ENCODE data around the gene KCTD17.
"Not testable (repeated sequence)": the region's sequence is repeated elsewhere in the genome, so short reads cannot be mapped to it uniquely, and the experiment has no call there.

Gene KCTD17

DNA sequence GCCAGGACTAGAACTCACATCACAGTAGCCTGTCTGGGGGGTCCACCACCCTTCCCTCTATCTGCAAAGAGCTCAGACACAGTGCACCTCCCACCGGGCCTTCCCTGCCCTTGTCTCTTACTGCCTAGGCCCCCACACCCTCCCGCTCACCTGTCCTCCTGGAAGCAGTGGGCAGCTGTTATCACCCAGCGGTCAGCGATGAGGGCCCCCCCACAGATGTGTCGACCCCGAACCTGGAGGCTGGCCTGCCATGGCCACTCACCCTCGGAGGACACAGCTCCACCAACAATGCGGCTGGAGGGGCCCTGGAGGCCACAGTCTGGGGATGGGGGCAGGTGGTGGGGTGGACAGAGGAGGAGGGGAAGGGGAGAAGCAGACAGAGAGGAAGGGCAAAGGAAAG, 18.8 kb downstream of the KCTD17 start:
- in situ Hi-C loops (cut with HindIII; ENCODE audit: low pct_unique_long_range_greater_than_20kb, low sequenced_read_pairs) = no loop called here
- no peak for TF ChIP-seq JUND (IDR thresholded peaks at IDR 0.05; ENCODE audit: low read depth)

DNA sequence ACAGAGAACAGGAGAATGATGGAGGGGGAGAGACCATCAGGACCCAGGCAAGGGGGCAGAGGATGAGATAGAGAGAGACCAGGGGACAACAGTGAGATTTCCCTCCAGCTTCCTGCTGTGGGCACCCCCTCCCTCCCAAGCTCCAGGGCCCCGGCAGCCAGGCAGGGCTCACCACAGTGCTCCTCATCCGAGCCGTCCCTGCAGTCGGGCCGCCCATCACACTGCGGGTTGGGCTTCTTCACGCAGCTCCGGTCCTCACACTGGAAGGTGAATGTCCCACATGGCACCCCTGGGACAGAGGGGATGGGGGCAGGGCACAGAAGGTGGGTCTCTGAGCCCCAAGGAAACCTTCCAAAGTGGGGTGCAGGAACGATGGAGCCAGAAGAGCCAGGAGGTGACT, 19.2 kb downstream of the KCTD17 start:
- DNase-seq (ENCODE audit: low read depth in 1 of 2, low spot score in 1 of 2) = no peak
- no peak for TF ChIP-seq JUND (IDR thresholded peaks at IDR 0.05; ENCODE audit: low read depth)
- in situ Hi-C loops (cut with HindIII; ENCODE audit: low pct_unique_long_range_greater_than_20kb, low sequenced_read_pairs) = no loop called here

More for the DNA sequence above, 18.8 kb downstream of the KCTD17 start:
- DNase-seq (ENCODE audit: low read depth in 1 of 2, low spot score in 1 of 2) = no peak

DNA sequence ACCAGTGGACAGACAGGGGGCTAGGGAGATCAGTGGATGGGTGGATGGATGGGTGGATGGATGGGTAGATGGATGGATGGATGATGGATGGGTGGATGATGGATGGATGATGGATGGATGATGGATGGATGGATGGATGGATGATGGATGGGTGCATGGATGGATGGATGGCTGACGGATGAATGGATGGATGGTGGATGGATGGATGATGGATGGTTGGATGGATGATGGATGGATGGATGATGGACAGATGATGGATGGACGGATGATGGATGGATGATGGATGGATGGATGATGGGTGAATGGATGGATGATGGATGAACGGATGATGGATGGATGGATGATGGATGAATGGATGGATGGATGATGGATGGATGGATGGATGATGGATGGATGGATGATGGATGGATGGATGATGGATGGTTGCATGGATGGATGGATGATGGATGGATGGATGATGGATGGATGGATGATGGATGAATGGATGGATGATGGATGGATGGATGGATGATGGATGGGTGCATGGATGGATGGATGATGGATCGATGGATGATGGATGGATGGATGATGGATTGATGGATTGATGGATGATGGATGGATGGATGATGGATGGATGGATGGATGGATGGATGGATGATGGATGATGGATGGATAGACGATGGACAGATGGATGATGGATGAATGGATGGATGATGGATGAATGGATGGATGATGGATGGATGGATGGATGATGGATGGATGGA, 20.5 kb downstream of the KCTD17 start:
- in situ Hi-C loops (cut with HindIII; ENCODE audit: low pct_unique_long_range_greater_than_20kb, low sequenced_read_pairs) = not testable (repeated sequence)

DNA sequence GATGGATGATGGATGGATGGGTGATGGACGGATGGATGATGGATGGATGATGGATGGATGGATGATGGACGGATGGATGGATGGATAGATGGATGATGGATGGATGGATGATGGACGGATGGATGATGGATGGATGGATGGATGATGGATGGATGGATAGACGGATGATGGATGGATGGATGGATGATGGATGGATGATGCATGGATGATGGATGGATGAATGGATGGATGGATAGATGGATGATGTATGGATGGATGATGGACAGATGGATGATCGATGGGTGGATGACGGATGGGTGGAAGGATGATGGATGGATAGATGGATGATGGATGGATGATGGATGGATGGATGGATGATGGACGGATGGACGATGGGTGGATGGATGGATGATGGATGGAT, 21.1 kb downstream of the KCTD17 start:
- no peak for DNase-seq (ENCODE audit: low read depth in 1 of 2, low spot score in 1 of 2)
- TF ChIP-seq JUND (IDR thresholded peaks at IDR 0.05; ENCODE audit: low read depth) = no peak
- in situ Hi-C loops (cut with HindIII; ENCODE audit: low pct_unique_long_range_greater_than_20kb, low sequenced_read_pairs) = no loop called here

More for the DNA sequence above, 20.5 kb downstream of the KCTD17 start:
- not testable (repeated sequence) for DNase-seq (ENCODE audit: low read depth in 1 of 2, low spot score in 1 of 2)

DNA sequence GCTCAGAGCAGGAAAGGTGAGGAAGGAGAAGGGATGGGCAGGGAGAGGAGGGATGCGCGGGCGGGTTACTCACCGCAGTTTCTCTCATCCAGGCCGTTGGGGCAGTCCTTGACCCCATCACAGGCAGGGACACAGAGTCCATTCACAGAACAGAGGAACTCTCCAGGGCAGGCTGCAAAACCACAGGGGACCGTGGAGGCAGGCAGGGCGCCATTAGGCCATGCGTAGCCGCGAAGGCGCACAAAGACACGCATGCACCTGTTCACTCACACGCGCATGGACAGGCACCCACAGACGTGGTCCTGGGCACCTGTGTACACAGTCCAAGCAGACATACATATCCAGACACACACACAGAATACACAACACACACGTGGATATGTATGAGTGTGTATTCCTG, 23.0 kb downstream of the KCTD17 start:
- no peak for TF ChIP-seq JUND (IDR thresholded peaks at IDR 0.05; ENCODE audit: low read depth)
- in situ Hi-C loops (cut with HindIII; ENCODE audit: low pct_unique_long_range_greater_than_20kb, low sequenced_read_pairs) = no loop called here
- DNase-seq (ENCODE audit: low read depth in 1 of 2, low spot score in 1 of 2) = no peak

DNA sequence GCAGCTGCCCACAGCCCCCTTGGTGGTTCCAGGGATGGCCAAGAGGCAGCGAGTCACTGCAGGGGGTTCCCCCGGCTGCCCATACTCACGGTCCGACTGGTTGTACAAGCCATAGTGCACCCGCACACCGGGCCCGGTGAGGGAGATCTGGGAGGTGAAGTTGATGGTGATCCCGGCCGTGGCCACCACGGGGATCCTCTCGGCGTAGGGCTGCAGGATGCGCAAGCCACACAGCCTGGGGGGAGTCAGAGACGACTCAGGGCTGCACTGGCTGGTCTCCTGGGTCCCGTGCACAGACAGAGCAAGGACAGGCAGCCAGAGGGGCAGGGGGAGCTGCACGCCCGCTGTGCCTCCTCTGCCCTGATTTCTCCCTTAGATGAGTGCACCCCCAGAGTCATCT, 23.5 kb downstream of the KCTD17 start:
- TF ChIP-seq JUND (IDR thresholded peaks at IDR 0.05; ENCODE audit: low read depth) = no peak
- in situ Hi-C loops (cut with HindIII; ENCODE audit: low pct_unique_long_range_greater_than_20kb, low sequenced_read_pairs) = no loop called here
- DNase-seq (ENCODE audit: low read depth in 1 of 2, low spot score in 1 of 2) = no peak

DNA sequence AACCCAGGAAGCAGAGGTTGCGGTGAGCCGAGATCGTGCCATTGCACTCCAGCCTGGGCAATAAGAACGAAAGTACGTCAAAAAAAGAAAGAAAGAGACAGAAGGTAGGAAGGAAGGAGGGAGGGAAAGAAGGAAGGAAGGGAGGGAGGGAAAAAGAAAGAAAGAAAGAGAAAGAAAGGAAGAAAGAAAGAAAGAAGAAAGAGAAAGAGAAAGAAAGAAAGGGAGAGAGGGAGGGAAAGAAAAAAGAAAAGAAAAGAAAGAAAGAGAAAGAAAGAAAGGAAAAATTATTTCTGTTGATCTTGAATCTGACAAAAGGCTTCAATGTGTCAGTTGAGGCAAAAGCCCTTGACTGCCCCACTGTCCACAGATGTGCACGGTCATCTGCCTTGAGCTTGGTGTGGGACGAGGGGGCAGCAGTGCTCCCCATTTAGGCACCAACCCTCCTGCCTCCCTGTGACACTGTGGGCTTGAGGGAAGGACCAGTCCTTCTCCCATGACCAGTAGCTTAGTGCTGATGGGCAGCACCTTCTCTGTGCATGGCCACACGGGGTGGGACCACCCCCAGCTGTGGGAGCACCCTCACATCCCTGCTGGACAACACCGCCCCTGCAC, 24.4 kb downstream of the KCTD17 start:
- in situ Hi-C loops (cut with HindIII; ENCODE audit: low pct_unique_long_range_greater_than_20kb, low sequenced_read_pairs) = no loop called here
- TF ChIP-seq JUND (IDR thresholded peaks at IDR 0.05; ENCODE audit: low read depth) = no peak
- DNase-seq (ENCODE audit: low read depth in 1 of 2, low spot score in 1 of 2) = no peak

DNA sequence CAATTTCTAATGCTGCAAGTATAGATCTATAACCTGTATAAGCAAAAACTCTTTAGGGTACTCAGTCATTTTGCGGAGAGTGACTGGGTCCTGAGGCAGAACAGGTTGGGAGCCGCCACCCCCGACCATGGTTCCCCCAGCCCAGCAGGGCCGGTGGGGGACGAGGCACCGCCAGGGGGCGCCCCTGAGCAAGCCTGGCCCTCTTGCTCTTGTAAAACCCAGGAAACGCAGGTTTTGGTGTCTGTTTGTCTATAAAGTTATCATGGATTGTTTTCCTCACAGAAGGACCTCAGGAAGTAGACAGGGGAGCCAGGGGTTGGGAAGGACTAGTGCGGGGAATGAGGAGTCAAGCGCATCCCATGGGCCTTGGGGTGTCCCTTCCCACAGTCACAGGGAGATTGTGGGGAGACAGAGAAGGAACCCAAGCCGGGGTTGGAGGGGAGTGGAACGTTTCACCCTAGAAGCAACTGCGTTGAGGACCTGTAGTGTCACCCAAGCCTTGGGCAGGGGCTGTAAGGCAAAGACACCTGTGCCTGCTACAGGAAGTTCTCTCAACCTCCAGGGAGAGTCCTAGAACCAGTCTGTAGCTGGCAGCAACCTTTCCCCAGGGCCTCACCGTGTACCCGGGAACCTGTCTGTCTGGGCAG, 26.4 kb downstream of the KCTD17 start:
- in situ Hi-C loops (cut with HindIII; ENCODE audit: low pct_unique_long_range_greater_than_20kb, low sequenced_read_pairs) = no loop called here
- no peak for TF ChIP-seq JUND (IDR thresholded peaks at IDR 0.05; ENCODE audit: low read depth)
- peak; percentile 41 to 57 for DNase-seq (ENCODE audit: low read depth in 1 of 2, low spot score in 1 of 2)

DNA sequence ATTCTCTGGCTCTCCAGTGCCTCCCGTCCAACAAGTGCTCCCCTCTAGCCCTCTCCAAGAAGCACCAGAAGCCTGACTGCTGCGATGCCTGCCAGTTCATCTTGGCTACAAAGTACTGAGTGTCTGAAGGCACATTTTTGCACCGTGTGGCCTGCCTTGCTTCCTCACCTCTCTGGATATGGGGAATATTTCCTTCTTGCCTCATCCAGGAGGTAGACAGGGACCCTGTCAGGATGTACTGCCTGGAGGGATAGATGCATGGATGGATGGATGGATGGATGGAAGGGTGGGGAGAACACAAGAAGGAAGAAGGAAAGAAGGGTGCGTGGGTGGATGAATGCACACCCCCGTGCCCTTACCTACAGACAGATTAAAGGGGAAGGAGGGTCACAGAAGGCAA, 27.6 kb downstream of the KCTD17 start:
- no peak for DNase-seq (ENCODE audit: low read depth in 1 of 2, low spot score in 1 of 2)
- TF ChIP-seq JUND (IDR thresholded peaks at IDR 0.05; ENCODE audit: low read depth) = no peak
- in situ Hi-C loops (cut with HindIII; ENCODE audit: low pct_unique_long_range_greater_than_20kb, low sequenced_read_pairs) = no loop called here

DNA sequence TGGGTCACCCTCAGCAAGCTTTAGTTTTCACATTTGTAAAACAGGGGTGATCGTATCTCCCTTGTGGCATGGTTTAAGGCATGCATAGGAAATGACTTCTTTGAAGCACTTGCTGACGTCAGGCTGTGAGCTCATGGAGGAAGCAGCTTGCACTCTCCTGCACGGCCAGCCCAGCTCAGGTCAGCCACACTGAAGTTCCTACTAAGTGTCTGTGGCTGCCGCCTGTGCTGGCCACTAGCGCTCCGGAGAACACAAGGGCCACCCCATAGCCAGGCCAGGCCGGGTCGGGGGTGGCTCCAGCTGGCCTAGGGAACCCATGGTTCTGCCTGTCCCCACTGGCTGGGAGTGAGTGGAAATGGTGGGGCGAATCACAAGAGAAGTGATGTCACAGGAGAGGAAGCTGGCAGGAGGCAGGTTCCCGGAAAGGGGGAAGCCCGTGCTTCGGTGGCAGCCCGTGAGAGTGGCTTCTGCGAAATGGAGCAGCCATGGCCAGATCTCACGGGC, 28.2 kb downstream of the KCTD17 start:
- TF ChIP-seq JUND (IDR thresholded peaks at IDR 0.05; ENCODE audit: low read depth) = no peak
- in situ Hi-C loops (cut with HindIII; ENCODE audit: low pct_unique_long_range_greater_than_20kb, low sequenced_read_pairs) = no loop called here
- DNase-seq (ENCODE audit: low read depth in 1 of 2, low spot score in 1 of 2) = peak; percentile 48 to 56

DNA sequence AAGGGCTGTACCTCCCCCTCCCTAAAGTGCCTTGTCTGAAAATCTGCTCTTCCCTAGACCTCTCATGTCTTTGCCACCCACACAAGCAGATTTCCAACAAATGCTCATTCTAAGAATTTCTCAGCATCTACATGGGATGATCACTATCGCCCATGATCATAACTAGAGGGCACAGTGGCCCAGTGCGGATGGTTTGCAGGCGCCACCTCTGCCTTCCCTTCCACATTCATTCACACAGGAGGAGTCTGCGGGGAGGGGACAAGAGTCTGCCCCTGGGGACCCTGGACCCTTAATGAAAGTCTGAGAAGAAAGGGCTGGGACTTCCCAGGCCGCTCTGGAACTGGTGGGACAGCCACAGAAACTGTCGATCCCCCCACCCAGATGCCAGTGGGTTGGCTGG, 28.9 kb downstream of the KCTD17 start:
- DNase-seq (ENCODE audit: low read depth in 1 of 2, low spot score in 1 of 2) = no peak
- in situ Hi-C loops (cut with HindIII; ENCODE audit: low pct_unique_long_range_greater_than_20kb, low sequenced_read_pairs) = no loop called here
- no peak for TF ChIP-seq JUND (IDR thresholded peaks at IDR 0.05; ENCODE audit: low read depth)

DNA sequence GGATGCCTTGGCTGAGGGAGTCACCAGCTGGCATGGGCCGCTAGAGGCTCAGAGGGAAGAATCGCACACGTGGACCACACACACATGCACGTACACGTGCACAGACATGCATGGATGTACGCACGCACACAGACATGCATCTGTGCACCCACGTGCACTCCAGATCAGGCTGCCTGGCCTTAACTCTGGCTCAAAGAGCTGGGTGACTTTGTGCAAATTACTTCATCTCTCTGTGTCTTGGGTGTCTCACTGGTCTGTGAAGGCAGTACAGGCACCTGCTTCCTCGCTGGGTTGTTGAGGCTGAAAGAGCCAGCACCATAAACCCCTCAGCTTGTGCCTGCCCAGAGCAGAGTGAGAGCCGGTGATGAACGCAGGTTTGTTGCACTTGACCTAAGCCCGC, 29.3 kb downstream of the KCTD17 start:
- no peak for DNase-seq (ENCODE audit: low read depth in 1 of 2, low spot score in 1 of 2)
- in situ Hi-C loops (cut with HindIII; ENCODE audit: low pct_unique_long_range_greater_than_20kb, low sequenced_read_pairs) = no loop called here
- TF ChIP-seq JUND (IDR thresholded peaks at IDR 0.05; ENCODE audit: low read depth) = no peak

DNA sequence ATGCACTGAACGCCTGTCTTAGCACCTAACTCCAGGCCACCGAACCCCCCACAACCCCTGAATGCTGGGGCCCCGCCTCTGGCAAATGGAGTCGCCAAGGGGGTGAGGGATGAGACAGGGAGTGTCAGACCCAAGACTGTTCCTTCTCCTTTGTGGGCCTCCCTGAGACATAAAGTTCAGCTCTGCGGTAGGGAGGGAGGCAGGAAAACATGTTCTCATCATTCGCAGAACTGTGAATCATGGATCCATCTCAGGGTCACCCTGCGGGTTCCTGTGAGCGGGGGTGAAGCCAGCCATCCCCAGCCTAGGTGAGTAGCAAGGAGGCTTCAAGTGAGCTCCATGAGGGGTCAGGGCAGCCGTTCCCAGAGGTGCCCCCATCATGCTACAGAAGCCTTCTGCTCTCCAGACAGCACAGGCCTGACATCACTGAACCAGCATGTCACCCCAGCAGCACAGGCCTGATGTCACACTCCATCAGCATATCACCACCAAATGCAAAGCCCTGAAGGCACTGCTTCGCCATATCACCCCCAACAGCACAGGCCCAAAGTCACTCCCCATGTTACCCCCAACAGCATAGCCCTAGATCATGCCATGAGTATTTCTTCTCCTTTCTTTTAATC, 30.8 kb downstream of the KCTD17 start:
- no peak for TF ChIP-seq JUND (IDR thresholded peaks at IDR 0.05; ENCODE audit: low read depth)
- in situ Hi-C loops (cut with HindIII; ENCODE audit: low pct_unique_long_range_greater_than_20kb, low sequenced_read_pairs) = no loop called here

More for the DNA sequence above, 30.8 kb downstream of the KCTD17 start:
- no peak for DNase-seq (ENCODE audit: low read depth in 1 of 2, low spot score in 1 of 2)
